ENCODE results near the gene TSPAN9. TPM values are rescaled to one million over a fixed set of nuclear protein-coding genes. Genes with fewer than 3 reads are reported as not detected.

The TSPAN9 gene
- total and polyA plus RNA-seq, 10 of the 15 experiments (the other 5 are each of a cell fraction or from before 2014, with no cell fraction given): 0.03 to 1.0 (median 0.12) TPM; not detected in 5

DNA sequence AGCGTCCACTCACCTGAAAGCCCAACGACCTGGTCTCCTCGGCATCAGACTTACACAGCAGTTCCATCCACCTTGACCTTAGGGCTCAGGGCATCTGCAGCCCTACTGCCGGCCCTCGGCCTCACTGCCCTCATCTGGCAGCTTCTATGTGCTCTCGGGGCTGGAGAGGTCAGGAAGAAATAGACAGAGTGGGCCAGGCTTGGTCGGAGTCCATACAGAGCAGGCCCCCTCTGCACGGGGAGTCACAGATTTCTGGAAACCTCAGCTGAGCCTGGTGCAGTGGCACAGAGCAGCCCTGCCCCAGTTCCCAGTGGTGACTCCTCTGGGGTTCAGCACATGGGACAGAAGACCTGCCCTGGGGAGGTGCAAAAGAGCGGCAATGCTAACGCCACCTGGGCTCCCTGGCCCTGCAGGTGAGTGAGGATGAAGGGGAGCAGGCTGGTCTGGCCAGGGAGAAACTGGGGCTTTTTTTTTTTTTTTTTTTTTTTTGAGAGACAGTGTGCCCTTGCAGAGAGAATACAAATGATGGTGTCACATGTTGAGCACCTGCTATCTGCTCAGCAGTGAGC is 223.7 kb downstream of the TSPAN9 start:
- FAIRE-seq (no peak), ATAC-seq (peak; percentile 6; the same call in 2 of the 3 replicates), DNase-seq (ENCODE audit: low read depth, low spot score) (no peak)
- SMC1A ChIA-PET (ENCODE audit: uncharacterized antibody, unreplicated experiment): interaction anchor here (0.6 to 3.3 kb wide), 17 partner anchors 12 to 535 kb away, joined by 3 to 58 read pairs (median 5); no protein-coding TSS in a partner anchor
- Histone ChIP-seq H3K9ac (ENCODE audit: control insufficient read depth, insufficient read depth, low read length) (no peak overlapping the region), H3K36me3 (ENCODE audit: control insufficient read depth in 2 of 2, insufficient read depth in 2 of 2, low read length in 1 of 2) (no peaks in the 10 kb centered on the region), H3K4me3 (no peak overlapping the region), H3K4me2 (ENCODE audit: control insufficient read depth, insufficient read depth) (no peak overlapping the region), H3K9me3 (replicated peaks; ENCODE audit: control insufficient read depth, insufficient read depth, low read length) (no peaks in the 10 kb centered on the region), H3K4me1 (ENCODE audit: control insufficient read depth, insufficient read depth, low read length) (no peaks in the 10 kb centered on the region), H3K27ac (ENCODE audit: control insufficient read depth, insufficient read depth) (no peak overlapping the region), H2AFZ (ENCODE audit: control insufficient read depth, low read depth, low read length) (no peak overlapping the region), H4K20me1 (ENCODE audit: control insufficient read depth, insufficient read depth) (no peaks in the 10 kb centered on the region), H3K27me3 (replicated peaks in 1 of 2; ENCODE audit: control insufficient read depth in 2 of 2, insufficient read depth in 2 of 2, low read length in 1 of 2) (no peaks in the 10 kb centered on the region; a peak in 2 of 4 replicates), H3K79me2 (ENCODE audit: control insufficient read depth, insufficient read depth, low read length) (no peaks in the 10 kb centered on the region)
- 34% methylated on average over 10 of the region's 10 CpGs for WGBS (ENCODE audit: insufficient coverage, insufficient replicate concordance, low lambda C conversion rate, missing lambda C conversion rate)
- BruUV-seq (replicated peaks): no TSS peak
- no peak for TF ChIP-seq CBX3 (IDR thresholded peaks at IDR 0.05; ENCODE audit: borderline replicate concordance, low read depth)
- no peak for TF ChIP-seq FOXM1 (IDR thresholded peaks at IDR 0.05; ENCODE audit: low read depth, low read length)
- no peak for TF ChIP-seq RAD21 (IDR thresholded peaks at IDR 0.05; ENCODE audit: insufficient read depth, low read depth, low read length)
- TF ChIP-seq CREM (IDR thresholded peaks at IDR 0.05; ENCODE audit: low read depth): no peak
- TF ChIP-seq, protein P1, sequence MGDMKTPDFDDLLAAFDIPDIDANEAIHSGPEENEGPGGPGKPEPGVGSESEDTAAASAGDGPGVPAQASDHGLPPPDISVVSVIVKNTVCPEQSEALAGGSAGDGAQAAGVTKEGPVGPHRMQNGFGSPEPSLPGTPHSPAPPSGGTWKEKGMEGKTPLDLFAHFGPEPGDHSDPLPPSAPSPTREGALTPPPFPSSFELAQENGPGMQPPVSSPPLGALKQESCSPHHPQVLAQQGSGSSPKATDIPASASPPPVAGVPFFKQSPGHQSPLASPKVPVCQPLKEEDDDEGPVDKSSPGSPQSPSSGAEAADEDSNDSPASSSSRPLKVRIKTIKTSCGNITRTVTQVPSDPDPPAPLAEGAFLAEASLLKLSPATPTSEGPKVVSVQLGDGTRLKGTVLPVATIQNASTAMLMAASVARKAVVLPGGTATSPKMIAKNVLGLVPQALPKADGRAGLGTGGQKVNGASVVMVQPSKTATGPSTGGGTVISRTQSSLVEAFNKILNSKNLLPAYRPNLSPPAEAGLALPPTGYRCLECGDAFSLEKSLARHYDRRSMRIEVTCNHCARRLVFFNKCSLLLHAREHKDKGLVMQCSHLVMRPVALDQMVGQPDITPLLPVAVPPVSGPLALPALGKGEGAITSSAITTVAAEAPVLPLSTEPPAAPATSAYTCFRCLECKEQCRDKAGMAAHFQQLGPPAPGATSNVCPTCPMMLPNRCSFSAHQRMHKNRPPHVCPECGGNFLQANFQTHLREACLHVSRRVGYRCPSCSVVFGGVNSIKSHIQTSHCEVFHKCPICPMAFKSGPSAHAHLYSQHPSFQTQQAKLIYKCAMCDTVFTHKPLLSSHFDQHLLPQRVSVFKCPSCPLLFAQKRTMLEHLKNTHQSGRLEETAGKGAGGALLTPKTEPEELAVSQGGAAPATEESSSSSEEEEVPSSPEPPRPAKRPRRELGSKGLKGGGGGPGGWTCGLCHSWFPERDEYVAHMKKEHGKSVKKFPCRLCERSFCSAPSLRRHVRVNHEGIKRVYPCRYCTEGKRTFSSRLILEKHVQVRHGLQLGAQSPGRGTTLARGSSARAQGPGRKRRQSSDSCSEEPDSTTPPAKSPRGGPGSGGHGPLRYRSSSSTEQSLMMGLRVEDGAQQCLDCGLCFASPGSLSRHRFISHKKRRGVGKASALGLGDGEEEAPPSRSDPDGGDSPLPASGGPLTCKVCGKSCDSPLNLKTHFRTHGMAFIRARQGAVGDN (IDR thresholded peaks at IDR 0.05): no peak
- TF ChIP-seq EP300 (IDR thresholded peaks at IDR 0.05; ENCODE audit: borderline replicate concordance in 1 of 2, control insufficient read depth in 1 of 2, low read depth in 2 of 2, low read length in 2 of 2): no peak
- TF ChIP-seq SPI1 (IDR thresholded peaks at IDR 0.05; ENCODE audit: borderline replicate concordance, insufficient read depth, low read depth, low read length): no peak
- CTCF ChIA-PET: interaction anchor here (0.6 to 4.6 kb wide), 66 partner anchors 9 to 976 kb away, joined by 3 to 179 read pairs (median 4); partner anchors contain the start of gene CRACR2A
- intact Hi-C loops (cut with micrococcal nuclease; ENCODE audit: unreplicated experiment) (loop anchor here (1.0 kb wide), 2 partner anchors 476 to 503 kb away; no protein-coding TSS in a partner anchor), in situ Hi-C loops (cut with MboI) (no loop called here)
- RAD21 ChIA-PET (ENCODE audit: unreplicated experiment): interaction anchor here (0.8 to 2.4 kb wide), 16 partner anchors 11 to 536 kb away, joined by 3 to 47 read pairs (median 4); no protein-coding TSS in a partner anchor
- POLR2A ChIA-PET: no interaction called here
